Liver (tissue), 3 donors: ENCODE measurements around the gene FAM131B.

Experiments used
- ATF3 ChIP-seq: IDR thresholded peaks from 2 replicates; pipeline ENCODE4 v1.6.1; 2016; ENCODE audit warnings: antibody characterized with exemption
- CTCF ChIP-seq: fragments of 150-350 bp; IDR thresholded peaks from 2 replicates; pipeline ENCODE4 v1.5.1; 2017; ENCODE audit warnings: improper control_type of control experiment, low read depth, low read length; ENCODE audit not compliant: missing input control
- EGR1 ChIP-seq, 2 donors: IDR thresholded peaks; 2 replicates each; pipeline ENCODE4 v1.6.1; 2016 to 2018; ENCODE audit warnings: antibody characterized with exemption in 2 of 2, low read depth in 2 of 2
- FOXA1 ChIP-seq: IDR thresholded peaks from 2 replicates; pipeline ENCODE4 v1.6.1; 2016; ENCODE audit warnings: antibody characterized with exemption
- JUND ChIP-seq, 2 donors: IDR thresholded peaks; 2 replicates each; pipeline ENCODE4 v1.6.1; 2016; ENCODE audit warnings: antibody characterized with exemption in 2 of 2
- MAX ChIP-seq: IDR thresholded peaks from 2 replicates; pipeline ENCODE4 v1.6.1; 2016; ENCODE audit warnings: antibody characterized with exemption
- RAD21 ChIP-seq, 2 donors: IDR thresholded peaks; 2 replicates each; pipeline ENCODE4 v1.6.1; 2016; ENCODE audit warnings: antibody characterized with exemption in 2 of 2, mild to moderate bottlenecking in 2 of 2
- SP1 ChIP-seq: IDR thresholded peaks from 2 replicates; pipeline ENCODE4 v1.6.1; 2018; ENCODE audit warnings: antibody characterized with exemption, mild to moderate bottlenecking
- TAF1 ChIP-seq: conservative IDR thresholded peaks from 2 replicates; pipeline ENCODE4 v1.6.1; 2016; ENCODE audit warnings: antibody characterized with exemption, mild to moderate bottlenecking
- TF ChIP-seq, protein P1 (sequence below): IDR thresholded peaks from 2 replicates; pipeline ENCODE4 v1.6.1; 2016; ENCODE audit warnings: antibody characterized with exemption
- TF ChIP-seq, protein P2 (sequence below): IDR thresholded peaks from 2 replicates; pipeline ENCODE4 v1.6.1; 2016; ENCODE audit warnings: antibody characterized with exemption, mild to moderate bottlenecking
- donor health status: healthy.
- donor health status: healthy.

GRCh38 chr7:143392875-143393266 lies 30.4 kb upstream of the FAM131B start:
- TF ChIP-seq, protein P1, sequence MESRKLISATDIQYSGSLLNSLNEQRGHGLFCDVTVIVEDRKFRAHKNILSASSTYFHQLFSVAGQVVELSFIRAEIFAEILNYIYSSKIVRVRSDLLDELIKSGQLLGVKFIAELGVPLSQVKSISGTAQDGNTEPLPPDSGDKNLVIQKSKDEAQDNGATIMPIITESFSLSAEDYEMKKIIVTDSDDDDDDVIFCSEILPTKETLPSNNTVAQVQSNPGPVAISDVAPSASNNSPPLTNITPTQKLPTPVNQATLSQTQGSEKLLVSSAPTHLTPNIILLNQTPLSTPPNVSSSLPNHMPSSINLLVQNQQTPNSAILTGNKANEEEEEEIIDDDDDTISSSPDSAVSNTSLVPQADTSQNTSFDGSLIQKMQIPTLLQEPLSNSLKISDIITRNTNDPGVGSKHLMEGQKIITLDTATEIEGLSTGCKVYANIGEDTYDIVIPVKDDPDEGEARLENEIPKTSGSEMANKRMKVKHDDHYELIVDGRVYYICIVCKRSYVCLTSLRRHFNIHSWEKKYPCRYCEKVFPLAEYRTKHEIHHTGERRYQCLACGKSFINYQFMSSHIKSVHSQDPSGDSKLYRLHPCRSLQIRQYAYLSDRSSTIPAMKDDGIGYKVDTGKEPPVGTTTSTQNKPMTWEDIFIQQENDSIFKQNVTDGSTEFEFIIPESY: no peak
- TF ChIP-seq CTCF: no peak
- TF ChIP-seq EGR1 (IDR thresholded peaks at IDR 0.05; ENCODE audit: low read depth in 2 of 2): no peak
- no peak for TF ChIP-seq ATF3
- no peak for TF ChIP-seq RAD21 (IDR thresholded peaks at IDR 0.05)
- no peak for TF ChIP-seq MAX
- TF ChIP-seq FOXA1: no peak
- TF ChIP-seq, protein P2, sequence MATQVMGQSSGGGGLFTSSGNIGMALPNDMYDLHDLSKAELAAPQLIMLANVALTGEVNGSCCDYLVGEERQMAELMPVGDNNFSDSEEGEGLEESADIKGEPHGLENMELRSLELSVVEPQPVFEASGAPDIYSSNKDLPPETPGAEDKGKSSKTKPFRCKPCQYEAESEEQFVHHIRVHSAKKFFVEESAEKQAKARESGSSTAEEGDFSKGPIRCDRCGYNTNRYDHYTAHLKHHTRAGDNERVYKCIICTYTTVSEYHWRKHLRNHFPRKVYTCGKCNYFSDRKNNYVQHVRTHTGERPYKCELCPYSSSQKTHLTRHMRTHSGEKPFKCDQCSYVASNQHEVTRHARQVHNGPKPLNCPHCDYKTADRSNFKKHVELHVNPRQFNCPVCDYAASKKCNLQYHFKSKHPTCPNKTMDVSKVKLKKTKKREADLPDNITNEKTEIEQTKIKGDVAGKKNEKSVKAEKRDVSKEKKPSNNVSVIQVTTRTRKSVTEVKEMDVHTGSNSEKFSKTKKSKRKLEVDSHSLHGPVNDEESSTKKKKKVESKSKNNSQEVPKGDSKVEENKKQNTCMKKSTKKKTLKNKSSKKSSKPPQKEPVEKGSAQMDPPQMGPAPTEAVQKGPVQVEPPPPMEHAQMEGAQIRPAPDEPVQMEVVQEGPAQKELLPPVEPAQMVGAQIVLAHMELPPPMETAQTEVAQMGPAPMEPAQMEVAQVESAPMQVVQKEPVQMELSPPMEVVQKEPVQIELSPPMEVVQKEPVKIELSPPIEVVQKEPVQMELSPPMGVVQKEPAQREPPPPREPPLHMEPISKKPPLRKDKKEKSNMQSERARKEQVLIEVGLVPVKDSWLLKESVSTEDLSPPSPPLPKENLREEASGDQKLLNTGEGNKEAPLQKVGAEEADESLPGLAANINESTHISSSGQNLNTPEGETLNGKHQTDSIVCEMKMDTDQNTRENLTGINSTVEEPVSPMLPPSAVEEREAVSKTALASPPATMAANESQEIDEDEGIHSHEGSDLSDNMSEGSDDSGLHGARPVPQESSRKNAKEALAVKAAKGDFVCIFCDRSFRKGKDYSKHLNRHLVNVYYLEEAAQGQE: no peak
- TF ChIP-seq SP1: no peak
- no peak for TF ChIP-seq JUND (IDR thresholded peaks at IDR 0.05)
- no peak for TF ChIP-seq TAF1
